K562 (cell line): ENCODE data around the gene AHNAK. TPM values are rescaled to one million over a fixed set of nuclear protein-coding genes. Genes with fewer than 3 reads are reported as not detected.

Experiments used
- EP300 ChIP-seq: IDR thresholded peaks from 2 replicates; pipeline ENCODE4 v1.6.1; 2012; ENCODE audit warnings: low read length, improper control_type of control experiment
- FUS ChIP-seq: fragments of 200-400 bp; formaldehyde crosslinking; optimal IDR thresholded peaks from 2 replicates; pipeline ENCODE3; 2017; ENCODE audit warnings: low read depth, low read length
- HMG20B ChIP-seq: fragments of 250-450 bp; sonication (Bioruptor Pico); IDR thresholded peaks from 2 replicates; pipeline ENCODE4 v1.5.0; 2021; ENCODE audit warnings: mild to moderate bottlenecking
- MBD2 ChIP-seq: sonication (generic); IDR thresholded peaks from 2 replicates; pipeline ENCODE4 v1.6.1; 2016; ENCODE audit warnings: low read depth, borderline replicate concordance
- SNRNP70 ChIP-seq: fragments of 200-400 bp; formaldehyde crosslinking; optimal IDR thresholded peaks from 2 replicates; pipeline ENCODE3; 2017; ENCODE audit warnings: low read depth, low read length
- ZNF197 ChIP-seq: fragments of 200-800 bp; sonication (Bioruptor generic); IDR thresholded peaks from 2 replicates; pipeline ENCODE4 v1.6.1; 2016; ENCODE audit warnings: low read depth, missing genetic modification characterization, missing compliant biosample characterization
- polyA plus RNA-seq, 8 experiments: library from polyadenylated mRNA; depleted of rRNA in 4 of 8; stranded (reverse) in 5 of 8; unstranded in 3 of 8; fragments of >200 nt; fragmentation: Nextera tagmentation in 2 of 8; fragmentation: Illumina TruSeq in 1 of 8; extraction: Ambion mirVana in 2 of 8; extraction: Trizol in 1 of 8; gene quantifications; 2 replicates each; pipeline versions ENCODE4 v1.2.1 to v1.2.3, GENCODE V29; 2011 to 2014; ENCODE audit warnings: inconsistent platforms in 1 of 8, missing spikeins in 1 of 8
- total RNA-seq, 7 experiments: library from RNA; depleted of rRNA in 6 of 7; stranded (reverse); fragments of >200 nt in 6 of 7; fragmentation: Illumina TruSeq in 2 of 7; extraction: Trizol in 2 of 7; gene quantifications; 2 replicates each; pipeline versions ENCODE4 v1.2.1 to v1.2.3, GENCODE V29; 2011 to 2021; ENCODE audit warnings: low replicate concordance in 1 of 7
- TF ChIP-seq, protein P1 (sequence below): fragments of 450-650 bp; IDR thresholded peaks from 2 replicates; pipeline ENCODE4 v1.6.1; 2017; ENCODE audit warnings: antibody characterized with exemption, mild to moderate bottlenecking

AHNAK gene
- total and polyA plus RNA-seq, 9 of the 15 experiments (the other 6 are each of a cell fraction or from before 2014, with no cell fraction given), result 1.5 to 89.7 (median 45.0) TPM

DNA sequence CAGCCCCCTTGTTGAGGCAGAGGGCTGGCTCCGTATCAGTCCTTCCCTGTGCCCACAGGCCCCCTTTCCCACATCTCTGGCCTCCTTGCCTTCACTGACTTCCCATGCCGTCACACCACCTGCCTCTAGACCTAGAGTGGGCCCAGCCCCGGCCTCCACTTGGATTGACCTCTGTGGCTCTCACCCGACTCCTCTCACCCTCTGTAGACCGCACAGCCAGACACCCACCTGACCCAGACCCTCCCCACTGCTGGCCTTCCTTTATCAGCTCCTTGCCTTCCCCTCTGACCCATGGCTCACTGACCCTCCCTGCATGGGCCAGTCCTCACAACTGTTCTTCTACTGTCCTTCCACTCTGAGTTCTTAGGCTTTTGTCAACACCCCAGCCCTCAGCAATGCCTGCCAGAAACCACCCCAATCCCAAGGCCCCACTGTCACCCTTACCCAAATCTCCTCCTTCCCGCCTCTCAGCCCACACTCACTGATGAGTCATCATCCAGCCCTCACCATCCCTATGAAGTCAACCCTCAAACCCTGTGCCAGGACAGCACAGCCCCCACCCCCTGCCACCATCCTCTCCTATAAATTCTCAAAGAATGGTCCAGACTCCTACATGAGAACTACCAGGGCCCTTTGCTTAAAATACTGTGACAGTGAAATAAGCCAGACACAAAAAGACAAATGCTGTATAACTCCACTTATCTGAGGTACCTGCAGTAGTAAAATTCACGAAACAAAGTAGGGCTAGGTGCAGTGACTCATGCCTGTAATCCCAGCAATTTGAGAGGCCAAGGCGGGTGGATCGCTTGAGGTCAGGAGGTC lies 74.3 kb downstream of the AHNAK start (continued):
- TF ChIP-seq, protein P1, sequence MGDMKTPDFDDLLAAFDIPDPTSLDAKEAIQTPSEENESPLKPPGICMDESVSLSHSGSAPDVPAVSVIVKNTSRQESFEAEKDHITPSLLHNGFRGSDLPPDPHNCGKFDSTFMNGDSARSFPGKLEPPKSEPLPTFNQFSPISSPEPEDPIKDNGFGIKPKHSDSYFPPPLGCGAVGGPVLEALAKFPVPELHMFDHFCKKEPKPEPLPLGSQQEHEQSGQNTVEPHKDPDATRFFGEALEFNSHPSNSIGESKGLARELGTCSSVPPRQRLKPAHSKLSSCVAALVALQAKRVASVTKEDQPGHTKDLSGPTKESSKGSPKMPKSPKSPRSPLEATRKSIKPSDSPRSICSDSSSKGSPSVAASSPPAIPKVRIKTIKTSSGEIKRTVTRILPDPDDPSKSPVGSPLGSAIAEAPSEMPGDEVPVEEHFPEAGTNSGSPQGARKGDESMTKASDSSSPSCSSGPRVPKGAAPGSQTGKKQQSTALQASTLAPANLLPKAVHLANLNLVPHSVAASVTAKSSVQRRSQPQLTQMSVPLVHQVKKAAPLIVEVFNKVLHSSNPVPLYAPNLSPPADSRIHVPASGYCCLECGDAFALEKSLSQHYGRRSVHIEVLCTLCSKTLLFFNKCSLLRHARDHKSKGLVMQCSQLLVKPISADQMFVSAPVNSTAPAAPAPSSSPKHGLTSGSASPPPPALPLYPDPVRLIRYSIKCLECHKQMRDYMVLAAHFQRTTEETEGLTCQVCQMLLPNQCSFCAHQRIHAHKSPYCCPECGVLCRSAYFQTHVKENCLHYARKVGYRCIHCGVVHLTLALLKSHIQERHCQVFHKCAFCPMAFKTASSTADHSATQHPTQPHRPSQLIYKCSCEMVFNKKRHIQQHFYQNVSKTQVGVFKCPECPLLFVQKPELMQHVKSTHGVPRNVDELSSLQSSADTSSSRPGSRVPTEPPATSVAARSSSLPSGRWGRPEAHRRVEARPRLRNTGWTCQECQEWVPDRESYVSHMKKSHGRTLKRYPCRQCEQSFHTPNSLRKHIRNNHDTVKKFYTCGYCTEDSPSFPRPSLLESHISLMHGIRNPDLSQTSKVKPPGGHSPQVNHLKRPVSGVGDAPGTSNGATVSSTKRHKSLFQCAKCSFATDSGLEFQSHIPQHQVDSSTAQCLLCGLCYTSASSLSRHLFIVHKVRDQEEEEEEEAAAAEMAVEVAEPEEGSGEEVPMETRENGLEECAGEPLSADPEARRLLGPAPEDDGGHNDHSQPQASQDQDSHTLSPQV, result peak; percentile 67
- TF ChIP-seq ZNF197 (no peak), MBD2 (no peak), FUS (no peak), EP300 (peak; percentile 31; the same call in 1 of the 2 replicates), HMG20B (CRISPR knock-in tag) (no peak), SNRNP70 (no peak)
